GM23248 (cell line): Measurements from ENCODE around the gene CNTLN. TPM values are rescaled to one million over a fixed set of nuclear protein-coding genes. Genes with fewer than 3 reads are reported as not detected.
"Not testable (repeated sequence)": the region's sequence is repeated elsewhere in the genome, so short reads cannot be mapped to it uniquely, and the experiment has no call there.

ENCODE experiments used
- DNase-seq: peaks from one replicate; pipeline ENCODE4 v3.0.0-alpha.2; 2015
- H2AFZ ChIP-seq: fragments of 200-600 bp; sonication (generic); 2 replicates; pipeline ENCODE4 v1.6.1; 2016; ENCODE audit warnings: antibody characterized with exemption
- H3F3A ChIP-seq: fragments of 200-600 bp; sonication (generic); 2 replicates; pipeline ENCODE4 v1.6.1; 2016; ENCODE audit warnings: mild to moderate bottlenecking, antibody characterized with exemption, mixed run types; ENCODE audit not compliant: insufficient read depth
- H3K27ac ChIP-seq: fragments of 200-600 bp; sonication (generic); 2 replicates; pipeline ENCODE4 v1.5.1; 2016; ENCODE audit warnings: mild to moderate bottlenecking
- H3K27me3 ChIP-seq: fragments of 200-600 bp; sonication (generic); replicated peaks from 2 replicates; pipeline ENCODE4 v1.6.1; 2016; ENCODE audit warnings: mild to moderate bottlenecking; ENCODE audit not compliant: insufficient read depth
- H3K36me3 ChIP-seq: fragments of 200-600 bp; sonication (generic); 2 replicates; pipeline ENCODE4 v1.6.1; 2016; ENCODE audit warnings: low read depth, mild to moderate bottlenecking
- H3K4me1 ChIP-seq: fragments of 200-600 bp; sonication (generic); 2 replicates; pipeline ENCODE4 v1.6.1; 2016; ENCODE audit warnings: mild to moderate bottlenecking; ENCODE audit not compliant: insufficient read depth
- H3K4me2 ChIP-seq: fragments of 200-600 bp; sonication (generic); one replicate; pipeline ENCODE4 v1.6.1; 2016; ENCODE audit warnings: mild to moderate bottlenecking; ENCODE audit not compliant: unreplicated experiment
- H3K4me3 ChIP-seq: fragments of 200-600 bp; sonication (generic); 2 replicates; pipeline ENCODE4 v1.5.1; 2016; ENCODE audit warnings: mild to moderate bottlenecking
- H3K79me2 ChIP-seq: fragments of 200-600 bp; sonication (generic); 2 replicates; pipeline ENCODE4 v1.6.1; 2016; ENCODE audit warnings: mild to moderate bottlenecking; ENCODE audit not compliant: insufficient read depth
- H3K9ac ChIP-seq: fragments of 200-600 bp; sonication (generic); 2 replicates; pipeline ENCODE4 v1.6.1; 2016; ENCODE audit warnings: mild to moderate bottlenecking
- H3K9me2 ChIP-seq: fragments of 200-600 bp; sonication (generic); 2 replicates; pipeline ENCODE4 v1.6.1; 2016; ENCODE audit warnings: mixed run types, mild to moderate bottlenecking, moderate library complexity; ENCODE audit not compliant: insufficient read depth
- H3K9me3 ChIP-seq: fragments of 200-600 bp; sonication (generic); one replicate; pipeline ENCODE4 v1.6.1; 2017; ENCODE audit warnings: low read depth
- H4K20me1 ChIP-seq: fragments of 200-600 bp; sonication (generic); 2 replicates; pipeline ENCODE4 v1.6.0; 2016; ENCODE audit not compliant: insufficient read depth
- EZH2 ChIP-seq: fragments of 200-600 bp; sonication (generic); IDR thresholded peaks from 2 replicates; pipeline ENCODE4 v1.6.1; 2018; ENCODE audit warnings: antibody characterized with exemption, mild to moderate bottlenecking; ENCODE audit not compliant: insufficient read depth, poor library complexity, severe bottlenecking
- EZH2phosphoT487 ChIP-seq: fragments of 200-600 bp; sonication (generic); IDR thresholded peaks from 2 replicates; pipeline ENCODE4 v1.6.1; 2018; ENCODE audit warnings: antibody characterized with exemption, moderate library complexity, mild to moderate bottlenecking, low read depth; ENCODE audit not compliant: insufficient read depth
- WGBS, 2 experiments: methylation state at CpG; one replicate each; pipeline ENCODE4 v1.1.6; 2015 to 2017; ENCODE audit warnings: low lambda C conversion rate in 2 of 2, low coverage in 1 of 2; ENCODE audit errors: missing lambda C conversion rate in 2 of 2; 5-methylcytosine and 5-hydroxymethylcytosine counted together
- in situ Hi-C: fragments of 300-500 bp; cut with MboI; formaldehyde crosslinking; loops from 2 replicates; pipeline ENCODE4 v1.15.0; 2020
- polyA plus RNA-seq: library from polyadenylated mRNA; unstranded; fragments of >200 nt; fragmentation: Nextera tagmentation; extraction: Ambion mirVana; gene quantifications from 2 replicates; pipeline ENCODE4 v1.2.1, GENCODE V29; 2016
- total RNA-seq: library from RNA; depleted of rRNA; stranded (reverse); fragments of >200 nt; shearing (Covaris generic); gene quantifications from 2 replicates; pipeline ENCODE4 v1.2.3, GENCODE V29; 2014

Gene CNTLN
- total and polyA plus RNA-seq, 2 experiments from 2014 or later: 4.8 to 7.2 TPM

GRCh38 chr9:17236147-17236546 lies 101.3 kb downstream of the CNTLN start:
- no peaks in the 10 kb centered on the region for H3K79me2 ChIP-seq
- H4K20me1 ChIP-seq: no peaks in the 10 kb centered on the region
- no peaks in the 10 kb centered on the region for H3K4me1 ChIP-seq
- H3K36me3 ChIP-seq: no peaks in the 10 kb centered on the region
- no peak overlapping the region for H2AFZ ChIP-seq
- no peak for DNase-seq
- H3F3A ChIP-seq: no peaks in the 10 kb centered on the region
- in situ Hi-C loops: no loop called here
- no peak overlapping the region for H3K4me3 ChIP-seq
- 75 to 80% methylated on average over 2 of the region's 2 CpGs for WGBS, 2 experiments
- H3K9me3 ChIP-seq: no peaks in the 10 kb centered on the region
- H3K27ac ChIP-seq: no peak overlapping the region
- no peak overlapping the region for H3K4me2 ChIP-seq
- H3K27me3 ChIP-seq: no peaks in the 10 kb centered on the region
- TF ChIP-seq EZH2 (no peak), EZH2phosphoT487 (no peak)
- H3K9ac ChIP-seq: no peak overlapping the region
- H3K9me2 ChIP-seq: no peaks in the 10 kb centered on the region

- H3K9me3 ChIP-seq: no peaks in the 10 kb centered on the region
- peaks cover 3% of the 10 kb centered on the region; the same call in 1 of the 2 replicates for H3K36me3 ChIP-seq
- no peaks in the 10 kb centered on the region for H3K9me2 ChIP-seq
- no peak overlapping the region for H3K4me3 ChIP-seq
- no peaks in the 10 kb centered on the region for H3F3A ChIP-seq
- H3K4me1 ChIP-seq: no peaks in the 10 kb centered on the region
- H3K4me2 ChIP-seq: no peak overlapping the region
- in situ Hi-C loops: no loop called here
- no peak for TF ChIP-seq EZH2
- no peak for TF ChIP-seq EZH2phosphoT487
- 95 to 96% methylated on average over 5 of the region's 5 CpGs for WGBS, 2 experiments
- H3K79me2 ChIP-seq: no peaks in the 10 kb centered on the region
- no peaks in the 10 kb centered on the region for H3K27me3 ChIP-seq
- no peak overlapping the region for H2AFZ ChIP-seq
- DNase-seq: no peak
- H4K20me1 ChIP-seq: 0 out of 2 replicates have a peak, but pooled peaks cover 4% of the 10 kb centered on the region
- H3K27ac ChIP-seq: no peak overlapping the region
- H3K9ac ChIP-seq: no peak overlapping the region
Measured at GRCh38 chr9:17246770-17247169, 111.9 kb downstream of the CNTLN start.

- Histone ChIP-seq H3K4me1 (no peaks in the 10 kb centered on the region), H3K9me3 (peaks cover 8% of the 10 kb centered on the region), H3F3A (no peaks in the 10 kb centered on the region), H3K4me3 (no peak overlapping the region), H3K27me3 (no peaks in the 10 kb centered on the region), H3K9ac (no peak overlapping the region), H3K79me2 (peaks cover 21% of the 10 kb centered on the region), H2AFZ (no peak overlapping the region), H3K36me3 (no peaks in the 10 kb centered on the region), H3K27ac (no peak overlapping the region), H3K9me2 (no peaks in the 10 kb centered on the region), H3K4me2 (no peak overlapping the region), H4K20me1 (0 out of 2 replicates have a peak, but pooled peaks cover 4% of the 10 kb centered on the region)
- in situ Hi-C loops: no loop called here
- TF ChIP-seq EZH2phosphoT487 (no peak), EZH2 (no peak)
- no peak for DNase-seq
Measured at GRCh38 chr9:17251100-17251499, 116.3 kb downstream of the CNTLN start.

- not testable (repeated sequence) for H3K36me3 ChIP-seq
Measured at GRCh38 chr9:17268531-17269188, 133.8 kb downstream of the CNTLN start.

GRCh38 chr9:17269799-17270198 lies 135.0 kb downstream of the CNTLN start:
- Histone ChIP-seq H3K9me3 (no peaks in the 10 kb centered on the region), H3K9me2 (no peaks in the 10 kb centered on the region), H3K4me3 (no peak overlapping the region), H3K27ac (no peak overlapping the region), H2AFZ (no peak overlapping the region), H3K4me2 (no peak overlapping the region), H3K79me2 (no peaks in the 10 kb centered on the region), H3K9ac (no peak overlapping the region), H3K4me1 (no peaks in the 10 kb centered on the region), H3F3A (no peaks in the 10 kb centered on the region), H4K20me1 (no peaks in the 10 kb centered on the region), H3K36me3 (no peaks in the 10 kb centered on the region), H3K27me3 (no peaks in the 10 kb centered on the region)
- TF ChIP-seq EZH2phosphoT487: no peak
- TF ChIP-seq EZH2: no peak
- DNase-seq: no peak
- in situ Hi-C loops: no loop called here

More at GRCh38 chr9:17268531-17269188, 133.8 kb downstream of the CNTLN start:
- H3F3A ChIP-seq, H3K4me2 ChIP-seq, H3K9me3 ChIP-seq, H3K27ac ChIP-seq, DNase-seq, H3K79me2 ChIP-seq, in situ Hi-C loops, H3K4me1 ChIP-seq, H3K4me3 ChIP-seq, H3K9me2 ChIP-seq, H3K27me3 ChIP-seq, H2AFZ ChIP-seq, H3K9ac ChIP-seq, H4K20me1 ChIP-seq: not testable (repeated sequence)
- WGBS, 2 experiments: 89 to 92% methylated on average over 19 of the region's 19 CpGs
